22Rv1 (cell line): ENCODE data around the gene RAB1B.

Experiments
- CTCF ChIP-seq: fragments of 450-650 bp; IDR thresholded peaks from 2 replicates; pipeline ENCODE4 v1.5.1; 2017; ENCODE audit warnings: mild to moderate bottlenecking
- ZFX ChIP-seq: fragments of 450-650 bp; IDR thresholded peaks from 2 replicates; pipeline ENCODE4 v1.6.1; 2017; ENCODE audit warnings: antibody characterized with exemption, borderline replicate concordance

- TF ChIP-seq CTCF (no peak), ZFX (no peak)
Measured at GRCh38 chr11:66224226-66224855, 44.1 kb upstream of the RAB1B start.
